ENCODE data around the gene KIF3B.
"Not testable (repeated sequence)": the region's sequence is repeated elsewhere in the genome, so short reads cannot be mapped to it uniquely, and the experiment has no call there.

- TF ChIP-seq, protein P1, sequence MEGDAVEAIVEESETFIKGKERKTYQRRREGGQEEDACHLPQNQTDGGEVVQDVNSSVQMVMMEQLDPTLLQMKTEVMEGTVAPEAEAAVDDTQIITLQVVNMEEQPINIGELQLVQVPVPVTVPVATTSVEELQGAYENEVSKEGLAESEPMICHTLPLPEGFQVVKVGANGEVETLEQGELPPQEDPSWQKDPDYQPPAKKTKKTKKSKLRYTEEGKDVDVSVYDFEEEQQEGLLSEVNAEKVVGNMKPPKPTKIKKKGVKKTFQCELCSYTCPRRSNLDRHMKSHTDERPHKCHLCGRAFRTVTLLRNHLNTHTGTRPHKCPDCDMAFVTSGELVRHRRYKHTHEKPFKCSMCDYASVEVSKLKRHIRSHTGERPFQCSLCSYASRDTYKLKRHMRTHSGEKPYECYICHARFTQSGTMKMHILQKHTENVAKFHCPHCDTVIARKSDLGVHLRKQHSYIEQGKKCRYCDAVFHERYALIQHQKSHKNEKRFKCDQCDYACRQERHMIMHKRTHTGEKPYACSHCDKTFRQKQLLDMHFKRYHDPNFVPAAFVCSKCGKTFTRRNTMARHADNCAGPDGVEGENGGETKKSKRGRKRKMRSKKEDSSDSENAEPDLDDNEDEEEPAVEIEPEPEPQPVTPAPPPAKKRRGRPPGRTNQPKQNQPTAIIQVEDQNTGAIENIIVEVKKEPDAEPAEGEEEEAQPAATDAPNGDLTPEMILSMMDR (IDR thresholded peaks at IDR 0.05; ENCODE audit: insufficient read depth, low read length) = not testable (repeated sequence)
- TF ChIP-seq SPI1 (IDR thresholded peaks at IDR 0.05; ENCODE audit: borderline replicate concordance, low read depth); GABPA (IDR thresholded peaks at IDR 0.05; ENCODE audit: low read depth); POLR2AphosphoS5 (IDR thresholded peaks at IDR 0.05; ENCODE audit: low read depth): not testable (repeated sequence)
- TF ChIP-seq, protein P2, sequence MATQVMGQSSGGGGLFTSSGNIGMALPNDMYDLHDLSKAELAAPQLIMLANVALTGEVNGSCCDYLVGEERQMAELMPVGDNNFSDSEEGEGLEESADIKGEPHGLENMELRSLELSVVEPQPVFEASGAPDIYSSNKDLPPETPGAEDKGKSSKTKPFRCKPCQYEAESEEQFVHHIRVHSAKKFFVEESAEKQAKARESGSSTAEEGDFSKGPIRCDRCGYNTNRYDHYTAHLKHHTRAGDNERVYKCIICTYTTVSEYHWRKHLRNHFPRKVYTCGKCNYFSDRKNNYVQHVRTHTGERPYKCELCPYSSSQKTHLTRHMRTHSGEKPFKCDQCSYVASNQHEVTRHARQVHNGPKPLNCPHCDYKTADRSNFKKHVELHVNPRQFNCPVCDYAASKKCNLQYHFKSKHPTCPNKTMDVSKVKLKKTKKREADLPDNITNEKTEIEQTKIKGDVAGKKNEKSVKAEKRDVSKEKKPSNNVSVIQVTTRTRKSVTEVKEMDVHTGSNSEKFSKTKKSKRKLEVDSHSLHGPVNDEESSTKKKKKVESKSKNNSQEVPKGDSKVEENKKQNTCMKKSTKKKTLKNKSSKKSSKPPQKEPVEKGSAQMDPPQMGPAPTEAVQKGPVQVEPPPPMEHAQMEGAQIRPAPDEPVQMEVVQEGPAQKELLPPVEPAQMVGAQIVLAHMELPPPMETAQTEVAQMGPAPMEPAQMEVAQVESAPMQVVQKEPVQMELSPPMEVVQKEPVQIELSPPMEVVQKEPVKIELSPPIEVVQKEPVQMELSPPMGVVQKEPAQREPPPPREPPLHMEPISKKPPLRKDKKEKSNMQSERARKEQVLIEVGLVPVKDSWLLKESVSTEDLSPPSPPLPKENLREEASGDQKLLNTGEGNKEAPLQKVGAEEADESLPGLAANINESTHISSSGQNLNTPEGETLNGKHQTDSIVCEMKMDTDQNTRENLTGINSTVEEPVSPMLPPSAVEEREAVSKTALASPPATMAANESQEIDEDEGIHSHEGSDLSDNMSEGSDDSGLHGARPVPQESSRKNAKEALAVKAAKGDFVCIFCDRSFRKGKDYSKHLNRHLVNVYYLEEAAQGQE (IDR thresholded peaks at IDR 0.05; ENCODE audit: insufficient replicate concordance, low read depth) = not testable (repeated sequence)
These were observed 102.6 kb downstream of the KIF3B start for GRCh38 chr20:32380037-32380436.

Data from HL-60 (cell line).